ENCODE measurements around the gene ZBTB48.

DNA sequence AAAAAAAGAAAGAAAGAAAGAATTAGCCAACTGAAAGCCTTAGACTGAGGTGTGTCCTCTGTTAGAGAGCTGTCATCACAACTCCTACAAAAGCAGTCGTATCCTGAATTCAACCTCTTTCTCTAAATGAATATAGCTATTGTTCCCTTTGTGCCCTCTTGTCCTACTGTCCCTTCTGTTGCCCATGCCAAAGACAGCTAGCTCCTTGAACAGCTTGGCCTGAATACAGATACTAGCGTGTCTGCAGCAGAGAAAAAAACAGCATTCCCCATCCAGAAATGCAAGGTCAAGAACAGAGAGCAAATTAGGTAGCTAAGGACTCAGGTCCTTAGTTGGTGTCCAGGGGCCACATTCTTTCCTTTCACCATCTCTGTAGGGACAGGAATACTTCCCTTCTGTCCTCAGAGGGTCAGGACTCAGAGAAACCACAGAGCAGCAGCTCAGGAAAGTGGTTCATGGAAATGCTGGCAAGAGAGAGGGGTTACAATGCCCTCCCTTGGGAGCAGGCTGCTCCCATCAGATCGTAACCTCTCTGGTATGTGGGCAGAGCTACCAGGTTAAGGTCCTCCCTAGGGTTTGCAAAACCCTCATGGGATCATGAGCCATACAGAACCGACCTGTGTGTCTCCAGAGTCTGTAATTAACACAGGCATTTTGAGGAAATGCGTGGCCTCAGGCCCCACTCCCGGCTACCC lies 1.8 kb upstream of the ZBTB48 start:
- TF ChIP-seq, protein P1, sequence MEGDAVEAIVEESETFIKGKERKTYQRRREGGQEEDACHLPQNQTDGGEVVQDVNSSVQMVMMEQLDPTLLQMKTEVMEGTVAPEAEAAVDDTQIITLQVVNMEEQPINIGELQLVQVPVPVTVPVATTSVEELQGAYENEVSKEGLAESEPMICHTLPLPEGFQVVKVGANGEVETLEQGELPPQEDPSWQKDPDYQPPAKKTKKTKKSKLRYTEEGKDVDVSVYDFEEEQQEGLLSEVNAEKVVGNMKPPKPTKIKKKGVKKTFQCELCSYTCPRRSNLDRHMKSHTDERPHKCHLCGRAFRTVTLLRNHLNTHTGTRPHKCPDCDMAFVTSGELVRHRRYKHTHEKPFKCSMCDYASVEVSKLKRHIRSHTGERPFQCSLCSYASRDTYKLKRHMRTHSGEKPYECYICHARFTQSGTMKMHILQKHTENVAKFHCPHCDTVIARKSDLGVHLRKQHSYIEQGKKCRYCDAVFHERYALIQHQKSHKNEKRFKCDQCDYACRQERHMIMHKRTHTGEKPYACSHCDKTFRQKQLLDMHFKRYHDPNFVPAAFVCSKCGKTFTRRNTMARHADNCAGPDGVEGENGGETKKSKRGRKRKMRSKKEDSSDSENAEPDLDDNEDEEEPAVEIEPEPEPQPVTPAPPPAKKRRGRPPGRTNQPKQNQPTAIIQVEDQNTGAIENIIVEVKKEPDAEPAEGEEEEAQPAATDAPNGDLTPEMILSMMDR (conservative IDR thresholded peaks at IDR 0.05; ENCODE audit: low read depth, low read length) = no peak
- TF ChIP-seq EZH2 (IDR thresholded peaks at IDR 0.05; ENCODE audit: borderline replicate concordance, low read depth, low read length, poor library complexity, severe bottlenecking) = no peak

Measured in A673 (cell line).